Common myeloid progenitor, CD34-positive (primary cell): ENCODE measurements around the gene DGCR8.

Experiments used
- CTCF ChIA-PET: fragments of 350-600 bp; sonication (Branson Sonifier 250); formaldehyde crosslinking; loops from one replicate; lab custom pipeline; 2021; ENCODE audit warnings: antibody characterized with exemption; lab: Charles Lee
- POLR2A ChIA-PET: fragments of 350-600 bp; sonication (Branson Sonifier 250); formaldehyde crosslinking; loops from one replicate; lab custom pipeline; 2021; ENCODE audit warnings: antibody characterized with exemption; lab: Charles Lee
- DNase-seq, 3 donors: peaks; one replicate each; pipeline versions ENCODE4 v3.0.0 to v3.0.0-alpha.2; 2013
- H3K27ac ChIP-seq, 2 experiments: 1 replicate in 1 of 2; 2 replicates in 1 of 2; pipeline ENCODE4 v1.7.0; 2013; ENCODE audit warnings: inconsistent platforms in 2 of 2, low read length in 2 of 2, mild to moderate bottlenecking in 2 of 2, low read depth in 1 of 2, moderate library complexity in 1 of 2; ENCODE audit not compliant: severe bottlenecking in 2 of 2, insufficient read depth in 1 of 2, poor library complexity in 1 of 2
- H3K27me3 ChIP-seq, 5 experiments: replicated peaks in 2 of 5; 1 replicate in 3 of 5; 2 replicates in 2 of 5; pipeline versions ENCODE4 v1.6.1 to v1.7.0; 2013; ENCODE audit warnings: low read length in 4 of 5, mild to moderate bottlenecking in 2 of 5, moderate library complexity in 2 of 5, inconsistent platforms in 1 of 5; ENCODE audit not compliant: insufficient read depth in 5 of 5, control insufficient read depth in 4 of 5
- H3K36me3 ChIP-seq, 4 experiments: 1 replicate in 2 of 4; 2 replicates in 2 of 4; pipeline versions ENCODE4 v1.6.1 to v1.7.0; 2013; ENCODE audit warnings: low read length in 3 of 4, control low read depth in 1 of 4, mild to moderate bottlenecking in 1 of 4; ENCODE audit not compliant: control insufficient read depth in 4 of 4, insufficient read depth in 4 of 4
- H3K4me1 ChIP-seq, 4 experiments: 1 replicate in 3 of 4; 2 replicates in 1 of 4; pipeline versions ENCODE4 v1.6.1 to v1.7.1; 2013; ENCODE audit warnings: low read length in 3 of 4, mild to moderate bottlenecking in 3 of 4, control low read depth in 1 of 4, inconsistent platforms in 1 of 4, moderate library complexity in 1 of 4; ENCODE audit not compliant: control insufficient read depth in 4 of 4, insufficient read depth in 4 of 4; ENCODE audit errors: control extremely low read depth in 1 of 4
- H3K4me3 ChIP-seq, 7 experiments: 1 replicate in 4 of 7; 2 replicates in 3 of 7; pipeline versions ENCODE4 v1.5.1 to v1.7.0; 2013; ENCODE audit warnings: mild to moderate bottlenecking in 7 of 7, low read length in 6 of 7, moderate library complexity in 6 of 7, inconsistent platforms in 2 of 7, low read depth in 2 of 7, control low read depth in 1 of 7; ENCODE audit not compliant: insufficient read depth in 4 of 7, control insufficient read depth in 1 of 7; ENCODE audit errors: extremely low read depth in 1 of 7
- H3K9me3 ChIP-seq, 5 experiments: 1 replicate in 4 of 5; 2 replicates in 1 of 5; pipeline versions ENCODE4 v1.6.1 to v1.7.1; 2013; ENCODE audit warnings: low read length in 4 of 5, mild to moderate bottlenecking in 2 of 5, inconsistent platforms in 1 of 5, low read depth in 1 of 5, moderate library complexity in 1 of 5; ENCODE audit not compliant: control insufficient read depth in 4 of 5, insufficient read depth in 2 of 5; ENCODE audit errors: control extremely low read depth in 1 of 5
- WGBS: methylation state at CpG from one replicate; pipeline ENCODE4 v1.1.5; 2013; ENCODE audit not compliant: insufficient coverage; 5-methylcytosine and 5-hydroxymethylcytosine counted together

Gene DGCR8

GRCh38 chr22:20111689-20112622, 31.9 kb downstream of the DGCR8 start:
- no peaks in the 10 kb centered on the region for H3K27me3 ChIP-seq
- no peak for DNase-seq
- peaks cover 2 to 87% (median 64%) of the 10 kb centered on the region in 4 experiments for H3K36me3 ChIP-seq
- H3K9me3 ChIP-seq: no peaks in the 10 kb centered on the region
- H3K4me1 ChIP-seq: peaks cover 0 to 22% (median 13%) of the 10 kb centered on the region in 4 experiments
- CTCF ChIA-PET: interaction anchor here (0.9 to 1.9 kb wide), 4 partner anchors 10 to 90 kb away, joined by 3 to 5 read pairs (median 4); no protein-coding TSS in a partner anchor
- WGBS: 100% methylated on average over 3 of the region's 7 CpGs
- POLR2A ChIA-PET: no interaction called here
- peak overlapping the region in 1 of 2 experiments; percentile 49 for H3K27ac ChIP-seq
- no peak overlapping the region for H3K4me3 ChIP-seq

- H3K4me1 ChIP-seq: peaks cover 0 to 22% (median 13%) of the 10 kb centered on the region in 4 experiments
- H3K27ac ChIP-seq: no peak overlapping the region
- H3K36me3 ChIP-seq: peaks cover 0 to 78% (median 55%) of the 10 kb centered on the region in 4 experiments
- no peaks in the 10 kb centered on the region for H3K27me3 ChIP-seq
- ChIA-PET CTCF (interaction anchor here (0.9 to 1.0 kb wide), 2 partner anchors 11 to 12 kb away, joined by 3 read pairs; no protein-coding TSS in a partner anchor), POLR2A (no interaction called here)
- H3K9me3 ChIP-seq: no peaks in the 10 kb centered on the region
- WGBS: 99% methylated on average over 14 of the region's 26 CpGs
- no peak overlapping the region for H3K4me3 ChIP-seq
- DNase-seq: no peak
Observed at GRCh38 chr22:20112623-20113511, 32.8 kb downstream of the DGCR8 start.

- no peaks in the 10 kb centered on the region for H3K9me3 ChIP-seq
- H3K27ac ChIP-seq: no peak overlapping the region
- H3K4me3 ChIP-seq: no peak overlapping the region
- ChIA-PET CTCF (no interaction called here), POLR2A (no interaction called here)
- H3K4me1 ChIP-seq: peaks cover 7 to 30% (median 22%) of the 10 kb centered on the region in 4 experiments
- 97% methylated on average over 16 of the region's 19 CpGs for WGBS
- DNase-seq: no peak
- no peaks in the 10 kb centered on the region for H3K27me3 ChIP-seq
- H3K36me3 ChIP-seq: peaks cover 0 to 74% (median 47%) of the 10 kb centered on the region in 4 experiments
Observed at GRCh38 chr22:20113551-20114310, 33.7 kb downstream of the DGCR8 start.

- ChIA-PET CTCF (interaction anchor here (1.5 kb wide), 1 partner anchor 14 kb away, joined by 5 read pairs; no protein-coding TSS in a partner anchor), POLR2A (no interaction called here)
- Histone ChIP-seq H3K4me1 (peaks cover 10 to 37% (median 26%) of the 10 kb centered on the region in 4 experiments), H3K4me3 (no peak overlapping the region), H3K27ac (peak overlapping the region in 1 of 2 experiments; percentile 96), H3K9me3 (no peaks in the 10 kb centered on the region), H3K36me3 (peaks cover under 1 to 74% (median 42%) of the 10 kb centered on the region in 4 experiments), H3K27me3 (no peaks in the 10 kb centered on the region)
- 95% methylated on average over 33 of the region's 36 CpGs for WGBS
- DNase-seq: no peak
Observed at GRCh38 chr22:20114506-20115475, 34.8 kb downstream of the DGCR8 start.

- 92% methylated on average over 27 of the region's 30 CpGs for WGBS
- peaks cover 10 to 36% (median 29%) of the 10 kb centered on the region in 4 experiments for H3K4me1 ChIP-seq
- peak within 1 kb of the TSS; percentile 85 to 96 for H3K27ac ChIP-seq
- peak within 1 kb of the TSS; percentile 58 to 98 (median 84) for H3K4me3 ChIP-seq
- CTCF ChIA-PET: interaction anchor here (1.5 kb wide), 1 partner anchor 13 kb away, joined by 5 read pairs; no protein-coding TSS in a partner anchor
- DNase-seq: no peak
- no peaks in the 10 kb centered on the region for H3K27me3 ChIP-seq
- peaks cover 4 to 74% (median 47%) of the 10 kb centered on the region in 4 experiments for H3K36me3 ChIP-seq
- no peaks in the 10 kb centered on the region for H3K9me3 ChIP-seq
- POLR2A ChIA-PET: no interaction called here
Observed at GRCh38 chr22:20115691-20116375, 35.8 kb downstream of the DGCR8 start, which contains the start of gene RANBP1. TSS of gene RANBP1 (plus strand) at chr22:20116104. CDS start at chr22:20116185, 81 bp downstream.
